GM23338 (cell line): ENCODE measurements around the gene VSIG4. TPM values are rescaled to one million over a fixed set of nuclear protein-coding genes. Genes with fewer than 3 reads are reported as not detected.

Experiments used
- ATAC-seq: fragments of 200-7000 bp; cut with Tn5 transposase; 3 replicates; pipeline ENCODE4 v1.9.1; 2020
- DNase-seq: peaks from one replicate; pipeline ENCODE4 v3.0.0-alpha.2; 2015; ENCODE audit warnings: low spot score
- H2AFZ ChIP-seq: fragments of 200-600 bp; sonication (generic); 2 replicates; pipeline ENCODE4 v1.8.0; 2016; ENCODE audit warnings: antibody characterized with exemption, mild to moderate bottlenecking, moderate library complexity
- H3F3A ChIP-seq: fragments of 200-600 bp; sonication (generic); replicated peaks from 2 replicates; pipeline ENCODE4 v1.8.0; 2017; ENCODE audit warnings: antibody characterized with exemption, mixed run types, low read depth
- H3K27ac ChIP-seq: fragments of 200-600 bp; sonication (generic); 2 replicates; pipeline ENCODE4 v1.6.1; 2016; ENCODE audit warnings: low read depth
- H3K27me3 ChIP-seq: fragments of 200-600 bp; sonication (generic); 2 replicates; pipeline ENCODE4 v1.8.0; 2016; ENCODE audit warnings: mild to moderate bottlenecking, mixed run types, moderate library complexity; ENCODE audit not compliant: insufficient read depth
- H3K36me3 ChIP-seq: fragments of 200-600 bp; sonication (generic); 2 replicates; pipeline ENCODE4 v1.8.0; 2016; ENCODE audit warnings: mild to moderate bottlenecking; ENCODE audit not compliant: insufficient read depth
- H3K4me1 ChIP-seq: fragments of 200-600 bp; sonication (generic); 2 replicates; pipeline ENCODE4 v1.8.0; 2016; ENCODE audit warnings: mild to moderate bottlenecking, moderate library complexity; ENCODE audit not compliant: insufficient read depth
- H3K4me2 ChIP-seq: fragments of 200-600 bp; sonication (generic); 2 replicates; pipeline ENCODE4 v1.7.1; 2017; ENCODE audit warnings: mixed run types
- H3K4me3 ChIP-seq: fragments of 200-600 bp; sonication (generic); 2 replicates; pipeline ENCODE4 v1.6.1; 2016; ENCODE audit warnings: mixed run types
- H3K79me2 ChIP-seq: fragments of 200-600 bp; sonication (generic); replicated peaks from 2 replicates; pipeline ENCODE4 v1.8.0; 2017; ENCODE audit warnings: mild to moderate bottlenecking; ENCODE audit not compliant: insufficient read depth
- H3K9me2 ChIP-seq: fragments of 200-600 bp; sonication (generic); 2 replicates; pipeline ENCODE4 v1.8.0; 2017; ENCODE audit not compliant: insufficient read depth
- H4K20me1 ChIP-seq: fragments of 200-600 bp; sonication (generic); replicated peaks from 2 replicates; pipeline ENCODE4 v1.8.0; 2017; ENCODE audit warnings: mild to moderate bottlenecking; ENCODE audit not compliant: insufficient read depth
- H3K27ac Mint-ChIP-seq: 2 replicates; pipeline ENCODE4 v1.8.0; 2020; ENCODE audit warnings: inconsistent platforms, mild to moderate bottlenecking, moderate library complexity, mixed read lengths
- H3K27me3 Mint-ChIP-seq: 3 replicates; pipeline ENCODE4 v1.8.0; 2022; ENCODE audit warnings: low read depth, mild to moderate bottlenecking, moderate library complexity, mixed read lengths, inconsistent platforms; ENCODE audit not compliant: insufficient read depth, poor library complexity
- H3K36me3 Mint-ChIP-seq: 3 replicates; pipeline ENCODE4 v1.8.0; 2021; ENCODE audit warnings: low read depth, mild to moderate bottlenecking, inconsistent platforms, moderate library complexity, mixed read lengths
- H3K4me1 Mint-ChIP-seq: 3 replicates; pipeline ENCODE4 v1.8.0; 2020; ENCODE audit warnings: mild to moderate bottlenecking, inconsistent platforms, mixed read lengths
- H3K4me3 Mint-ChIP-seq: 3 replicates; pipeline ENCODE4 v1.8.0; 2021; ENCODE audit warnings: moderate library complexity, mild to moderate bottlenecking, inconsistent platforms, mixed read lengths
- H3K9me3 Mint-ChIP-seq: 3 replicates; pipeline ENCODE4 v1.8.0; 2020; ENCODE audit warnings: moderate library complexity, mild to moderate bottlenecking, inconsistent platforms, mixed read lengths
- CTCF ChIP-seq, 2 experiments: fragments of 200-600 bp in 1 of 2; sonication (generic) in 1 of 2; conservative IDR thresholded peaks; 2 replicates each; pipeline versions ENCODE4 v1.5.1 to v1.6.1; 2016 to 2017; ENCODE audit warnings: antibody characterized with exemption in 2 of 2, low read depth in 2 of 2, mild to moderate bottlenecking in 2 of 2, moderate library complexity in 1 of 2
- ETS1 ChIP-seq: IDR thresholded peaks from 2 replicates; pipeline ENCODE4 v1.6.1; 2016; ENCODE audit warnings: antibody characterized with exemption
- EZH2phosphoT487 ChIP-seq: fragments of 200-600 bp; sonication (generic); IDR thresholded peaks from one replicate; pipeline ENCODE4 v1.8.1; 2018; ENCODE audit warnings: antibody characterized with exemption; ENCODE audit not compliant: unreplicated experiment
- NANOG ChIP-seq: IDR thresholded peaks from 2 replicates; pipeline ENCODE4 v1.6.1; 2016; ENCODE audit warnings: antibody characterized with exemption, borderline replicate concordance
- REST ChIP-seq: IDR thresholded peaks from one replicate; pipeline ENCODE4 v1.6.1; 2018; ENCODE audit warnings: antibody characterized with exemption; ENCODE audit not compliant: unreplicated experiment
- ZNF331 ChIP-seq: fragments of 250-450 bp; sonication (Bioruptor Pico); IDR thresholded peaks from 2 replicates; pipeline ENCODE4 v1.5.0; 2020; ENCODE audit warnings: low read depth, mild to moderate bottlenecking, moderate library complexity
- ZNF462 ChIP-seq: fragments of 250-450 bp; sonication (Bioruptor Pico); IDR thresholded peaks from 2 replicates; pipeline ENCODE4 v1.5.0; 2020; ENCODE audit warnings: mild to moderate bottlenecking, moderate library complexity
- polyA plus RNA-seq: library from polyadenylated mRNA; unstranded; fragments of >200 nt; fragmentation: Nextera tagmentation; extraction: Ambion mirVana; gene quantifications from 2 replicates; pipeline ENCODE4 v1.2.1, GENCODE V29; 2016
- total RNA-seq: library from RNA; depleted of rRNA; stranded (reverse); fragments of >200 nt; shearing (Covaris generic); gene quantifications from 2 replicates; pipeline ENCODE4 v1.2.3, GENCODE V29; 2014

VSIG4 gene
- total and polyA plus RNA-seq, 2 experiments from 2014 or later: not detected

GRCh38 chrX:66021765-66022631 is 17.9 kb downstream of the VSIG4 start (continued):
- no peak for TF ChIP-seq CTCF (conservative IDR thresholded peaks at IDR 0.05; ENCODE audit: low read depth in 2 of 2)
- no peak for TF ChIP-seq NANOG
- no peak for TF ChIP-seq ETS1
- no peak for TF ChIP-seq ZNF331 (CRISPR knock-in tag)
- no peak for TF ChIP-seq REST

GRCh38 chrX:66021401-66021764 is 18.5 kb downstream of the VSIG4 start:
- Histone ChIP-seq H3K4me1 (no peaks in the 10 kb centered on the region), H3F3A (no peaks in the 10 kb centered on the region), H3K27ac (no peak overlapping the region), H3K4me3 (no peak overlapping the region), H4K20me1 (no peaks in the 10 kb centered on the region), H3K79me2 (no peaks in the 10 kb centered on the region), H3K36me3 (no peaks in the 10 kb centered on the region), H3K27me3 (no peaks in the 10 kb centered on the region), H3K4me2 (no peak overlapping the region), H2AFZ (no peak overlapping the region), H3K9me2 (no peaks in the 10 kb centered on the region)
- Mint-ChIP-seq H3K4me3 (no peak overlapping the region), H3K27ac (no peak overlapping the region), H3K27me3 (no peaks in the 10 kb centered on the region), H3K9me3 (no peaks in the 10 kb centered on the region), H3K4me1 (peaks cover 5% of the 10 kb centered on the region; the same call in 1 of the 3 replicates), H3K36me3 (no peaks in the 10 kb centered on the region)
- ATAC-seq (no peak), DNase-seq (no peak)
- TF ChIP-seq ZNF331 (CRISPR knock-in tag): no peak
- no peak for TF ChIP-seq EZH2phosphoT487
- TF ChIP-seq ZNF462 (CRISPR knock-in tag): no peak
